BLaER1 (cell line): ENCODE data around the gene TLE4.

Source experiments
- H3K27ac ChIP-seq: shearing (Covaris generic); formaldehyde crosslinking; 2 replicates; pipeline ENCODE4 v1.8.1; 2022
- H3K27me3 ChIP-seq: shearing (Covaris generic); formaldehyde crosslinking; 2 replicates; pipeline ENCODE4 v1.8.1; 2022
- H3K36me3 ChIP-seq: shearing (Covaris generic); formaldehyde crosslinking; 2 replicates; pipeline ENCODE4 v1.8.1; 2022
- H3K4me1 ChIP-seq: shearing (Covaris generic); formaldehyde crosslinking; 2 replicates; pipeline ENCODE4 v1.8.1; 2022
- H3K4me2 ChIP-seq: shearing (Covaris generic); formaldehyde crosslinking; 2 replicates; pipeline ENCODE4 v1.8.1; 2022
- H3K4me3 ChIP-seq: shearing (Covaris generic); formaldehyde crosslinking; 2 replicates; pipeline ENCODE4 v1.8.1; 2022
- H3K9ac ChIP-seq: shearing (Covaris generic); formaldehyde crosslinking; 2 replicates; pipeline ENCODE4 v1.8.1; 2022
- H3K9me3 ChIP-seq: shearing (Covaris generic); formaldehyde crosslinking; 2 replicates; pipeline ENCODE4 v1.8.1; 2022
- H4K20me1 ChIP-seq: shearing (Covaris generic); formaldehyde crosslinking; 2 replicates; pipeline ENCODE4 v1.8.1; 2022
- Cebpa-rat ChIP-seq: shearing (Covaris generic); IDR thresholded peaks from 2 replicates; pipeline ENCODE4 v1.8.1; 2022

TLE4 gene

GRCh38 chr9:79658926-79659325 lies 87.2 kb downstream of the TLE4 start:
- H3K4me2 ChIP-seq: no peak overlapping the region
- H3K9me3 ChIP-seq: no peaks in the 10 kb centered on the region
- H4K20me1 ChIP-seq: peaks cover 88% of the 10 kb centered on the region
- no peak for TF ChIP-seq Cebpa-rat
- H3K4me3 ChIP-seq: no peak overlapping the region
- no peak overlapping the region for H3K27ac ChIP-seq
- peaks cover 34% of the 10 kb centered on the region for H3K4me1 ChIP-seq
- H3K36me3 ChIP-seq: peaks cover 76% of the 10 kb centered on the region
- H3K9ac ChIP-seq: no peak overlapping the region
- H3K27me3 ChIP-seq: no peaks in the 10 kb centered on the region

- no peak for TF ChIP-seq Cebpa-rat
- Histone ChIP-seq H3K27me3 (no peaks in the 10 kb centered on the region), H3K9me3 (no peaks in the 10 kb centered on the region), H4K20me1 (peaks cover 93% of the 10 kb centered on the region), H3K4me1 (peaks cover 38% of the 10 kb centered on the region), H3K4me2 (no peak overlapping the region), H3K4me3 (no peak overlapping the region), H3K9ac (no peak overlapping the region), H3K27ac (no peak overlapping the region), H3K36me3 (peaks cover 76% of the 10 kb centered on the region)
These were observed 88.8 kb downstream of the TLE4 start for GRCh38 chr9:79660615-79661014.

- no peaks in the 10 kb centered on the region for H3K27me3 ChIP-seq
- H3K9me3 ChIP-seq: no peaks in the 10 kb centered on the region
- no peak overlapping the region for H3K9ac ChIP-seq
- H3K36me3 ChIP-seq: peaks cover 75% of the 10 kb centered on the region
- H4K20me1 ChIP-seq: peaks cover 86% of the 10 kb centered on the region
- no peak overlapping the region for H3K4me3 ChIP-seq
- TF ChIP-seq Cebpa-rat: no peak
- no peak overlapping the region for H3K27ac ChIP-seq
- H3K4me1 ChIP-seq: peaks cover 38% of the 10 kb centered on the region
- no peak overlapping the region for H3K4me2 ChIP-seq
These were observed 89.5 kb downstream of the TLE4 start for GRCh38 chr9:79661279-79661678.

GRCh38 chr9:79661886-79662536 lies 90.2 kb downstream of the TLE4 start:
- Histone ChIP-seq H3K9me3 (no peaks in the 10 kb centered on the region), H3K4me3 (no peak overlapping the region), H3K36me3 (peaks cover 75% of the 10 kb centered on the region), H3K9ac (no peak overlapping the region), H3K4me2 (no peak overlapping the region), H4K20me1 (peaks cover 83% of the 10 kb centered on the region), H3K27me3 (no peaks in the 10 kb centered on the region), H3K27ac (no peak overlapping the region), H3K4me1 (peaks cover 38% of the 10 kb centered on the region)
- no peak for TF ChIP-seq Cebpa-rat

- Histone ChIP-seq H3K4me3 (no peak overlapping the region), H3K4me1 (peaks cover 38% of the 10 kb centered on the region), H3K4me2 (0 out of 2 replicates have a peak overlapping the region, but pooled peaks have one; percentile 27), H3K9ac (no peak overlapping the region), H4K20me1 (peaks cover 83% of the 10 kb centered on the region), H3K36me3 (peaks cover 75% of the 10 kb centered on the region), H3K9me3 (no peaks in the 10 kb centered on the region), H3K27ac (no peak overlapping the region), H3K27me3 (no peaks in the 10 kb centered on the region)
- TF ChIP-seq Cebpa-rat: no peak
These were observed 90.8 kb downstream of the TLE4 start for GRCh38 chr9:79662537-79662956.

GRCh38 chr9:79663300-79663699 lies 91.5 kb downstream of the TLE4 start:
- H4K20me1 ChIP-seq: peaks cover 83% of the 10 kb centered on the region
- H3K4me2 ChIP-seq: no peak overlapping the region
- H3K27ac ChIP-seq: no peak overlapping the region
- H3K4me3 ChIP-seq: no peak overlapping the region
- peaks cover 38% of the 10 kb centered on the region for H3K4me1 ChIP-seq
- H3K36me3 ChIP-seq: peaks cover 75% of the 10 kb centered on the region
- no peaks in the 10 kb centered on the region for H3K9me3 ChIP-seq
- no peak overlapping the region for H3K9ac ChIP-seq
- H3K27me3 ChIP-seq: no peaks in the 10 kb centered on the region
- no peak for TF ChIP-seq Cebpa-rat

GRCh38 chr9:79663878-79664277 lies 92.1 kb downstream of the TLE4 start:
- Histone ChIP-seq H3K27ac (no peak overlapping the region), H3K4me3 (no peak overlapping the region), H3K9me3 (no peaks in the 10 kb centered on the region), H3K36me3 (peaks cover 75% of the 10 kb centered on the region), H4K20me1 (peaks cover 83% of the 10 kb centered on the region), H3K27me3 (no peaks in the 10 kb centered on the region), H3K9ac (no peak overlapping the region), H3K4me2 (no peak overlapping the region), H3K4me1 (peaks cover 38% of the 10 kb centered on the region)
- no peak for TF ChIP-seq Cebpa-rat

- H3K27ac ChIP-seq: no peak overlapping the region
- peaks cover 77% of the 10 kb centered on the region for H3K36me3 ChIP-seq
- peaks cover 38% of the 10 kb centered on the region for H3K4me1 ChIP-seq
- H3K9ac ChIP-seq: no peak overlapping the region
- no peak for TF ChIP-seq Cebpa-rat
- H3K27me3 ChIP-seq: no peaks in the 10 kb centered on the region
- peaks cover 83% of the 10 kb centered on the region for H4K20me1 ChIP-seq
- no peak overlapping the region for H3K4me3 ChIP-seq
- H3K9me3 ChIP-seq: no peaks in the 10 kb centered on the region
- H3K4me2 ChIP-seq: no peak overlapping the region
These were observed 92.6 kb downstream of the TLE4 start for GRCh38 chr9:79664375-79664831.

- Histone ChIP-seq H3K4me3 (no peak overlapping the region), H3K27me3 (no peaks in the 10 kb centered on the region), H3K9ac (no peak overlapping the region), H3K4me1 (peaks cover 34% of the 10 kb centered on the region), H3K27ac (no peak overlapping the region), H3K9me3 (no peaks in the 10 kb centered on the region), H3K4me2 (no peak overlapping the region), H3K36me3 (peaks cover 79% of the 10 kb centered on the region), H4K20me1 (peaks cover 86% of the 10 kb centered on the region)
- no peak for TF ChIP-seq Cebpa-rat
These were observed 93.6 kb downstream of the TLE4 start for GRCh38 chr9:79665369-79665768.

- no peaks in the 10 kb centered on the region for H3K9me3 ChIP-seq
- H3K36me3 ChIP-seq: peaks cover 80% of the 10 kb centered on the region
- H3K27me3 ChIP-seq: no peaks in the 10 kb centered on the region
- no peak overlapping the region for H3K9ac ChIP-seq
- no peak overlapping the region for H3K4me3 ChIP-seq
- H3K4me2 ChIP-seq: no peak overlapping the region
- no peak for TF ChIP-seq Cebpa-rat
- peaks cover 86% of the 10 kb centered on the region for H4K20me1 ChIP-seq
- H3K4me1 ChIP-seq: peaks cover 29% of the 10 kb centered on the region
- H3K27ac ChIP-seq: no peak overlapping the region
These were observed 94.2 kb downstream of the TLE4 start for GRCh38 chr9:79665931-79666330.
